ENCODE measurements around the gene COBLL1. TPM values are rescaled to one million over a fixed set of nuclear protein-coding genes. Genes with fewer than 3 reads are reported as not detected.

COBLL1 gene
- polyA plus RNA-seq, 12 donors = 7.1 to 25.9 (median 9.9) TPM; not detected in 1

DNA sequence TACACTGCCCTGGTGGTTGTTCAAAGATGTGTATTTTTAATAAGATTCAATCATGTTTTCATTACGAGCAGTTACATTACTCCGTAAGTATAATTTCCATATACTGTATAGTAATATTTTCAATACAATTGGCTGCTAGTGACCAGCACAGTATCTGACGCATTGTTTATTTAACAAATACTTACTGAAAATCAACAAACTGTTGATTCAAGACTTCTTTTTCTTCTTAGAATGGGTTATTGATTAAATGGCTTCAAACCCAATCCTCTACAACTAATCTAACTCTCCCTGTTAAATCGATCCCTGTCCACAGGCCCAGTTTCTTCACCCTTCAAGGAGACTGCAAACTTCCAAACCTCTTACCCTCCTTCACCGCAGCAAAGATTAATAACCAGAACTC is 18.5 kb downstream of the COBLL1 start:
- no peak for DNase-seq

DNA sequence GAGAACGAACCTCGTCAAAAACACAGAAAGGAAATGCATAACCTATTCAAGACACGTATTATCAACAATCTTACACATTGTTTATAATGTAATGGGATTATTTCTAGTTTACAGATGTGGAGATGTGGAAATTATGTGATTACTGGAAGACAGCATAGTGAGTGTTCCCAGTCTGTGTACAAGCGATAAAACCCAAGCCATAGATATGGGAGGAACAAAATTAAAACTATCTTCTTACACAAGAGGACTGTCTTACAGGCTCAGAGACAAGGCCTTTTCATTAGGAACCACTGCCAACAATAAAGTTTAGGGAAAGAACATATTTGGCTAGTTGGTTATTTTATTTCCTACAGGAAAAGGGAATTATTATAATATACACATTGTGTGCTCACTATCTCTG is 20.3 kb downstream of the COBLL1 start:
- DNase-seq = no peak

DNA sequence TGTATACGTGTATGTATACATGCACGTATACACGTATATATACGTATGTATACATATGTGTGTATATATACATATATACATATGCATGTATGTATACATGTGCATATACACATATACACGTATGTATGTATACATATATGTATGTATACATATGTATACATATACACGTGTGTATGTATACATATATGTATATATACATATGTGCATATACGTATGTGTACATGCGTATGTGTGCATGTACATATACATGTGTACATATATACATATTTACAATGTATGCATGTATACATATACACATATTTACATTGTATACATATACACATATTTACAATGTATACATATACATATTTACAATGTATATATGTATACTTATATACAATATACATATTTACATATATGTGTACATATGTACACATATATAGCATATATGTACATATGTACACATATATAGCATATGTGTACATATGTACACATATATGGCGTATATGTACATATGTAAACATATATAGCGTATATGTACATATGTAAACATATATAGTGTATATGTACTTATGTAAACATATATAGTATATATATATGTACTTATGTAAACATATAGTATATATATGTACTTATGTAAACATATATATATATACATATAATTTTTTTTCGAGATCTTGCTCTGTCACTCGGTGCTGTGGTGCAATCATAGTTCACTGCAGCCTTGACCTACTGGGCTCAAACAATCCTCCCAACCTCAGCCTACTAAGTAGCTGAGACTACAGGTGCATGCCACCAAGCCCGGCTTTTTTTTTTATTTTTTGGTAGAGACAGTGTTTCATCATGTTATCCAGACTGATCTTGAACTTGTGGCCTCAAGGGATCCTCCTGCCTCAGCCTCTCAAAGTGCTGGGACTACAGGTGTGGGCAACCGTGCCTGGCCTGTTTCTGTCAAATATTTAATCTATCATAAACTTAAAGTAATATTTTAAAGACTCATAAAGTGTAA is 23.2 kb downstream of the COBLL1 start:
- DNase-seq = no peak

DNA sequence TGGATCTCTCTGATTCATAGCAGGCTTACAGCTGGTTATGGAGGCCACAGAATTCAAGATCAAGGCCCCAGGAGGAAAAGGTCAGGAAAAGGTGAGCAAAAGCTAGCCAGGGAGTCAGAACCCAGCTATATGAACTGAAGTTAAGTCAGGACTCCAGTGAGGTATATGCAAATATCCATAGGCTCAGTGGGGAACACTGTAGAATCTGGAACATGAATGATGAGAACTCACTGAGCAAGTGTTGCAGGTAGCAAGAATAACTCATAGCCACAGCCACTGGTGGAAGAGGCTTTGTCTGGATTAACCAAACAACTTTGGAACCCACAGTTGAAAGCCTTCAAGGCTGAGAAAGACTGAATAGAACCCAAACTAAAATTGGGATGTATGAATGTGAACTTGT is 24.7 kb downstream of the COBLL1 start:
- no peak for DNase-seq

DNA sequence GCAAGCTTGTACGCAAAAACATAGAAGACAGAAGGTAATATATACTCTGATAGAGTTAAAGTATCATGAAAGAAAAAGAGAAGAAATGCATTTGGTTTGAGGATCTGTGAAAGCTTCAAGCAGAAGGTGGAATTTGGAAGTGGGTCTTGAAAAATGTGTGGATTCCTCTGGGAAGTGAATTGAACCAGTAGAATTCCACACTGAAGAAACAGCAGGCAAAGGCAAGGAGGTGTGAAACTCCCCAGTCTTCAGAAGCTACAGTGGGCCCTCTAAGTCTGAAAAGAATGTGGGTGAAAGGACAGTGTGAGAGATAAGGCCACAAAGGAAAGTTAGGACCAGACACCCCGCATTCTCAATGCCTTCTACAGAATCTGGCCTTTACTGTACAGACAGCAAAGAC is 25.6 kb downstream of the COBLL1 start:
- no peak for DNase-seq

DNA sequence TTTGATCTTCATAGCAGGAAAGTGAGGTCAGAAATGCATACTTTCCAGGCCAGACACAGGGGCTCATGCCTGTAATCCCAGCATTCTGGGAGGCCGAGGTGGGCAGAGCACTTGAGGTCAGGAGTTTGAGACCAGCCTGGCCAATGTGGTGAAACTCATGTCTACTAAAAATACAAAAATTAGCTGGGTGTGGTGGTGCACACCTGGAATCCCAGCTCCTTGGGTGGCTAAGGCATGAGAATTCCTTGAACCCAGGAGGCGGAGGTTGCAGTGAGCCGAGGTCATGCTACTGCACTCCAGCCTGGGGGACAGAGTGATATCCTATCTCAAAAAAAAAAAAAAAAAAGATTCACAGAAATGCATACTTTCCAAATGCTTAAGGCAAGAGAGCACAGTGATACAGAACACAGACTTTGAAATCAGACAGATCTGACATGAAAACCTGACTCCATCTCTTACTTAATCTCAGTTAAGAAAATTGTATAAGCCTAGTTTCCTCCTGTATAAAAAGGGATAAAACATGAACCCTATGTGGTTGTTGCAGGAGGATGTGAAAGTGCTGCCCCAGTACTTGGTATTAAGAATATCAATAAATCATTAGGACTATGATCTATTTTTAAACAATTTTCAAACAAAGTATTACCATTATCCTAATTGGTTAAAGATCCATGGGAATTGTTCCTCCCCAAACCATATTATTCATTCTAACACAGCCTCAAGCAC is 26.4 kb downstream of the COBLL1 start:
- no peak for DNase-seq

DNA sequence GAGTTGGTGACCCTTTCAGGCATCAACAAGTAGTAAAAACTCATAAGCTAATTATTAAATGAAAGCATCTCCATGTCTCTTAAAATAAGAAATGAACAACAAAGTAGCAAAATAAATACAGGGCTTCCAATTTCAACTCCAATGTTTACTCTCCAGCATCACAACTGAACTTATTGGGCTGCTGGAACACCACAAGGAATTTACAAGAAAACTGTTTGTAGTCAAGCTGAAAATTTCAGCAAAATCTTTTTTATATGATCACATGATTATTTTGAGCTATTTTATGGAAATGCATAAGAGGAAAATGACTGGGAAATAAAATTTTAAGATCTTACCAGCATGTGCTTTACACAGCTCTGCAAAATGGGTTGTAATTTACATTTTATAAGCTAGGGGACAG is 28.1 kb downstream of the COBLL1 start:
- no peak for DNase-seq

DNA sequence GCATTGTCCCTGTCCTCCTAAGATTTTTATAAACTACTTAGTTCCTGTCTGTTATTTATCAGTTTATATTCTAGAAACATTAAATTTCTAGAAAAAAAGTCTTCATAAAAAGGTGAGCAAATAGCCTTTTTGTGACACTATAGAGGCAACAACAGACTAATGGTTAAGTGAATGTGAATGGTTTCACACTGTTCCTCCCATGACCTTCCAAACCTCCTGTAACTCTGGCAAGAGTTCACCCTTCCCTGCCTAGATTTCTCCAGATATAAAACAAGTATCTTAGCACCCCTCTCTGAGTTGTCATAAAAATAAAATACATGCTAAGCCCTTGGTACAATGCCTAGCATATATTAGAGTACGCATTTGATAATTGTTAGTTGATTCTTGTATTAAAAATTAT is 29.2 kb downstream of the COBLL1 start:
- DNase-seq = no peak

DNA sequence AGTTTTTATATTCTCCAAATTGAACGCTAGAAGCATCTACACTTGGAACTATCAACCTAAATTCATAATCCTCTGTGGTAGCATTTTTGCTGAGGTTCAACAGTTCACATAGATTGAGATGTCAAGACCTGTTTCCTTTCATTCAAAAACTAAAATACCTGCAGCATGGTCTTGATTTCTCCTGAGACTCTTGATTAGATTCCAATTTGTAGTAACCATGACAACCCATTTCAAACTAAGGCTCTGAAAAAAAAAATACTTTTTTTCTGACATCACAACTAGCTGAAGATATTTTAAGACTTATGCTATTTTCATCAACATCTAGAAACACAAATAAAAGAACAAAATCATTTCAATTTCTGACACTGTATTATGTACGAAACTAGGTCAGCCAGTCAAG is 29.8 kb downstream of the COBLL1 start:
- no peak for DNase-seq

DNA sequence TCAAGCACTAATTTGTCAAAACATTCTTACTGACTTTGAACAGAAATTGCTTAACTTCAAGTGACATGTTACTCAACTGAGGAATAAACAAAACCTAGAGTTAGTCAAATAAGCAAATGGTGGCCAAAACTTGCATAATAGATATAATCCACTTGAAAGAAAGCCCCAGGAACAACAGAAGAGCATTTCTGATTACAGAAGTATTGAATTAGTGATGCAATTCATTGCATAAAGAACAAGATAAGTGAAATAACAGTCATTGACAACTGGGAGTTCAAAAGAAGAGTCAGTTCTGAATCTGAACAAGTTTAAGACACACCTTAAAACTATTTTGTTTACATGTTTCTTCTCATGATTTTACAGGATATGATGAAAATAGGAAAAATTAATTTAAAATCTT is 30.8 kb downstream of the COBLL1 start:
- DNase-seq = no peak

DNA sequence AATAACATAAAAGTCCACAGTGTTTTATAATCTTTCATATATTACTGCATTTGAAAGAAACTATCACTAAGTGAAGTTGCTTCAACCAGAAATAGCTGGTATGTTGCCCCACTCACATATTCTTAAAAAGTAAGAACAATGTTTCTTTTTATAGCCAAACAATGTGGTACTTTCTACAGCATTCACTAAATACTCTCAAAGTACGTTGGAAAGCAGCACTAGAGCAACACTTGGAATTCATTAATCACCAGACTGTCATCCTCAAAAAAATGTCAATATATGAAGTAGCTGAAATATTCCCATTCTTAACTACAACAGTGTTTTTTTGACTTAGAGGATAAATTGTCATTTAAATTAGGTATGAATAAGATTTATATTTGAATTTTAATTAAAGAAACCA is 32.8 kb downstream of the COBLL1 start:
- no peak for DNase-seq

DNA sequence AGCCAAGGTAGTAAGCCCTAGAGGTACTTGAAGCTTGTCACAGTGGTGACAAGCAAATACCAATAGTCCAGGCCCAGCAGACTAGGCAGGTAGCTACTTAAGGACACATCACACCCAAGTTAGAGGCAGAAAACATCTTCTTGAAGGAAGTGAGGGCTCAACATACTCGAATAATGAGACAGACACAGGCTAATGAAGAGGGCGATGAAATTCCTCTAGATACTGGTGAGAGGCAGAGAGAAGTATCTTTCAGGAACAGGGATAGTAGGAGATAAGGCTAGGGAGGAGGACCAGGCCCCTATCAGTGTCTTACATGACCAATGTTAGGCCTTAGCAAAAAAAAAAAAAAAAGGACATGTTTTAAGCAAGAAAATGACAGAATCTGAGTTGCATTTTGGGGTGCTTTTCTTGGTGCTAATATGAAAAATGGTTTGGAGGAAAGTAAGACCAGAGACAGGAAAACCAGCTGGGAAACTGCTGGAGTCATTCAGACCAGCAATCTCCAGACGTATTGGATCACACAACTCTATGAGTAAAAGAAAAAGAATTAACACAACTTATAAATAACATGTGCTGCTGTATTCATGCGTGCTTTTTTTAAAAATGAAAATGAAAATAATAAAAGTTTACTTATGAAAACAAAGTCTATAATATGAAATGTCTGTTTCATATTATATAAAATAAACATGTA is 37.7 kb downstream of the COBLL1 start:
- DNase-seq = no peak

DNA sequence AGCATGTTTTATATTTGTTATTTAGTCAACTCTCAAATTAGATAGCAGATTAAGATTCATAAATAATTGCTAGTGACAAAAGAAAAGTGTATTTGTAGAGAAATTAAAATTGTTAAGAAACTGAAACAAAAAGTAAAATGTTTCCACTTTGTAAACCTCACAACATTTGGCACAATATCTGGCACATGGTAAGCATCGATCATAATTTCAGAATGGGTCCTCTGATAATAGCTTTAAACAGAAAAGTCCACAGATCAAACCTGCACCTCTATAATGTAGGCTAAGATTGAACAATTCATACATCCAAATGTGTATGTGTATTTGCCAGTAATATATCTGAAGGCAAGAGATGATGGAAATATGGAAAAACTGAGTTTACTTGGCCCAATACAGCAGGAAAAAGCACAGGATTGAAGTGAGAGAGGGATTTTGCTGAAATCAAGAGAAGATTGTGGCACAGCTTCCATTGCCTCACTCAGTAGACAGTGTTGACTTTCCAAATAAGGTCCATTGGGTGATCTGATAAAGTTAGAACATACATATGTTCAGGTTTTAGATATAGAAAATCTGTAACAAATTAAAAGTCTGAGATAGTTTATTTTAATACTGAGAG is 39.4 kb downstream of the COBLL1 start:
- DNase-seq = peak; percentile 66

DNA sequence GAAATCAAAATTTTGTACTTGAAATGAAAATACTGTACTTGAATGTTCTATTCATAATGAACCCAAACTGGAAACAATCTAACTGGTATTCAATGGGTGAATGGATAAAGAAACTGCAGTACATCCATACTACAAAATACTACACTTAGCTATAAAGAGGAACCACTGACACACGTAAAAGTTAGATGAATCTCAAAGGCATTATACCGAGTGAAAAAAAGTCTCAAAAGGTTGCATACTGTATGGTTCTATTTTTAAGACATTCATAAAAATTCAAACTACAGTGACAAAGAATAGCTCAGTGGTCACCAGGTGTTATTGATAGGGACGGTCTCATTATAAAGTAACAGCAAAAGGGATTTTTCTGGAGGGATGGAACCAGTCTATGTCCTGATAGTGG is 41.1 kb downstream of the COBLL1 start:
- no peak for DNase-seq

DNA sequence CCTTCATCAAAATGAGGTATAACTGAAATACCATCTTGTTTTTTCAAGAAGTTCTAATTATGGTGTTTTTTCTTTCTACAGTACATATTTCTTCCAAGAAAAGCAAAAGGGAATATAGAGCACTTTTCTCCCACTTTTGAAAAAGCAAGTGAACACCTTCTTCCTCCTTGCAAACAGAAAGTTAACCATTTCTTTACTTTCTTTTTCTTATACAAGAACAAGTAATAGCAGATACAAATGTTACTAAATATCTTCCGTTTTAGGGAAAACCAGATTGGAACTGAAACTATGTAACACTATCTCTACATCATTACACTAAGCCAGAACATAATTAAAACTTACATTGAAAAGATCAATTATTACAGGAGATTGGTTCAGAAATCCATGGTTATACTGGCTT is 44.0 kb downstream of the COBLL1 start:
- no peak for DNase-seq

DNA sequence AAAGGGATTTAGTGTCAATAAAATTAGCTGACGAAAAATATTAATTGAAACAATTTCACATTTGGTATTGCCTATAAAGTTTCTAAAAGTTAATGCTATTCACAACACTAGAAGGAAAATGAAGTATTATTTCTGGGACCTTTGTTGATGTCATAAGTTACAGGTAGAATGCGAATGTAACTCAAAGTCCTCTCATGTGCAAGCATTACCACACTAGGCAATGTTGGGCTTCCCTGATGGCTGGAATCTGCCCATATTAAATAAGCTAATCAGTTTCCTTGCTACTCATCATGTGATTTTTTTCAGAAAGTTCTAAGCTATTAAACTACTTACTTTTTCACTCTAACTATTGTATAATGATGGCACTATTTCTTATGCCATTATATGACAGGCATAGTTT is 44.6 kb downstream of the COBLL1 start:
- DNase-seq = no peak

DNA sequence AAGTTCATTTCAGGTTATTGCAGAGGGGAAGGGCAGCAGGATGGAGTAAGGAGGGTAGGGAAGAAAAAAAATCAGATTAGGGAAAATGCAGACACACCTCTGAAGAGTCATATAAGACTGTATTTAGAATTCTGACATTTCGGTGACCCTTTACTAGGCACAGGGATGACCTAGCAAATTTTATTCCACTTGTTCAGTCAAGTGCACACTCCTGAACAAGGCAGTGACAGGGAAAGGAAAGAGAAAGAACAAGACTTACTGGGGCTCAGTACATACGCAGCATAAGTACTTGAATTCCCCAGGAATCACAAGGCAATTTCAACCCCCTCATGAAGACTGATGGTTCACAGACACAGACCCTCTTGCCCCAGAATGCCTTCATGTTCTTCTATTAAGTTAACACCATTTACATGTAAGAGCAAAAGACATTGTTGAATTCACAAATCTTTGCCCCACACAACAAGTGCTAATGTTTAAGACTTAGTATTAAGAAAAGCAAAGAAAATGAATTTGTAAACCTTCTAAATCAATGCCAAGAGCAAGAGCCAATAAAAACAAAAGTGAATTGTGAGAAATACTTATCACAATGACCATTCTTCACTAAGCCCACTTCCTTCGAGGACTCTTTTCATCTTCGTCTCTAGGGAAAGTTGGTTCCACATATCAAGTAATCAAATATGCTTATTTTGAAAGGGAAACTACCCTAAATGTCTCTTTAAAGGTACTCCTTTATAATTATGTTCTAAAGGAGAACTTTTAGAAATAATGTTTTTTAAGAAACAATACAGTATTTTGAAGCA is 47.0 kb downstream of the COBLL1 start:
- DNase-seq = no peak

DNA sequence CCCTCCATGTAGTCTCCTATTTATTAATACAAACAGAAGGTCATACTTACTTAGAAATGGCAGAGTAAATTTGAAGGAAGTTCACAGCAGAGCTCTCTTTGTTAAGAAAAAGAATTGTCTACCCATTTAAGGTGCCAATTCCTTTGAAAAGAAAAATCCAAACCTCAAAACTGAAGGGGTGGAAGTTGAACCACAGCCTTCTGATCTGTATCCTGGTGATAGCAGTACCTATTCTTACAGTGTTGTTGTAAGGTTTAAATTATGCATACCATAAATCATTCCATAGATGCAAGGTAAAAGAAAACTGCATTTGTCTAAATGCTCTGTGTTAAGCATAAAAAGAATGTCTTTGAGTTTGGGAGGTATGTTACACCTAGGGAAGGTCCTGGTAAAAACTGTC is 47.6 kb downstream of the COBLL1 start:
- DNase-seq = no peak

DNA sequence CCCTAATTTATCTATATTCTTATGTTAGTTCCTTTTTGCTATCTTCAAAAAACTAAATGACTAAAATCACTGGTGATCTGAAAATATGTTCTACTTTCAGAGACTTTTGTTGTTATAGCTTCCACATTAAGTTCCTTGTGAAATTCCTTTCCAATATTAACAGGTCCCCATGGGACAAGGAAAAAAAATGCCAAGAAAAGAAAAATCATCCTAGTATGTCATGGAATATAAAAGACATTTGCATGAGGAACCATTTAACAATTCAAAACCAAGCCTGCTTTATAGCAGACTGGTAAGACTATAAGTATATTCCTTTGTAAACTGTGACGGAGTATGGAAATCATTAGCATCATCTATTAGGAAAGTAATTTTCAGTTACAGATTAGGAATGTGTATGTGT is 48.1 kb downstream of the COBLL1 start:
- DNase-seq = peak; percentile 67

DNA sequence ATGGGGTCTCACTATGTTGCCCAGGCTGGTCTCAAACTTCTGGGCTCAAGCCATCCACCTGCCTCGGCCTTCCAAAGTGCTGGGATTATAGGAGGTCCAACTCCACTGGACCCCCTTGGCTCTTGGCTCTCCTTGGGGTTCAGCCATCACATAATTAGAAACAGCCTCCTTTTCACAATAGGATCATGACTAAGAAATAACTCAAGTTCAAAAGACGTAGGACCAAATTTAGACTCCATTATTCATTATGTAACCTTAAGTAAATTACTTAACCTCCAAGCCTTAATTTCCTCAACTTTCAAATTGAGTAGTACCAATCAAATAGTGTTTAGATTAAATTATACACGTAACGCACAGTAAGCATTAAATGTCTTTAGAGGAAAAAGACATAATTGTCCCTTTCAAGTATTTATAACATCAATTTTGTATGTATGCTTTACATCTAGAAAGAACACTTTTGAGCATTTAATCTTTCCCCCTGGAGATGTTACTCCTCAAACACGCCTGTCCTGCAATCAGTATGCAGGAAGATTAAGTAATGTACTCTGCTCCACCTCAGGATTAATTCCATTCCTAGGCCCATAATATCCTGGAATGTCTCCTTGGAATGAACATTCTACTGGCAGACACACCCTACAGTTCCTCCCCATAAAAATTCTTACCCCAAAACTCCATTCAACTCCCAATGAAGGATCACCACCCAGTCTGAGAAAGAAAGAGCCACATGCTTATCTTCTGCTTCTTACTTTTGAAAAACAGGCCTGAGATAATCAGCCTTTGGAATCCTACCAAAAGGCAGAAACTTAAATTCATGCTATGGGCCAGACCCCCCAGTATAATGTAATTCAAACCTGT is 49.1 kb downstream of the COBLL1 start:
- DNase-seq = no peak
